NCI-H1417 treated with DMSO at 0.1 percent for 48 hours (cell line): ENCODE data around the gene GJA4.

Experiments
- DNase-seq: peaks from one replicate; lab custom pipeline; 2025; lab: John Stamatoyannopoulos, UW

Gene GJA4

GRCh38 chr1:34792868-34793727 is at the start of gene GJA4:
GJA4 (plus strand) TSS chr1:34792999; CDS start chr1:34794214, 1,215 bp downstream.
- DNase-seq: no peak

- DNase-seq: no peak
Measured at GRCh38 chr1:34743775-34744174, 49.0 kb upstream of the GJA4 start.

- DNase-seq: no peak
Measured at GRCh38 chr1:34744851-34745250, 47.9 kb upstream of the GJA4 start.

DNA sequence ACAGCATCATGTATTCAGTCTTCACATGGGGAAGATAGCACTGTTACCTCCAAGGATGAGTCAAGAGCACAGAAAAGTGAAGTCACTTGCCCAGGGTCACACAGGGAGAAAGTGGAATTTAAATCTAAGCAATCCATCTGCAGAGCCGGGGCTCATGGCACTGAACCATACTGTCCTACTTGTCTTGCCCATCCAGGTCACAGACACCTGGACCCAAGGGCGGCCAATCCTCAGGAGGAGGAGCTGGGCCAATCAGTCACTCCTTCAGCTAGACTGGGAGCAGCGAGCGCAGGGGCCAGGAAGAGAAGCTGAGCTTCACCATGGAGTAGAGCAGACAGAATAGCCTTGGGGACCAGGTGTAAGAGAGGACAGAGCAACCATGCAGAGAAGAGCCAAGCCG is 47.1 kb upstream of the GJA4 start:
- DNase-seq: no peak

DNA sequence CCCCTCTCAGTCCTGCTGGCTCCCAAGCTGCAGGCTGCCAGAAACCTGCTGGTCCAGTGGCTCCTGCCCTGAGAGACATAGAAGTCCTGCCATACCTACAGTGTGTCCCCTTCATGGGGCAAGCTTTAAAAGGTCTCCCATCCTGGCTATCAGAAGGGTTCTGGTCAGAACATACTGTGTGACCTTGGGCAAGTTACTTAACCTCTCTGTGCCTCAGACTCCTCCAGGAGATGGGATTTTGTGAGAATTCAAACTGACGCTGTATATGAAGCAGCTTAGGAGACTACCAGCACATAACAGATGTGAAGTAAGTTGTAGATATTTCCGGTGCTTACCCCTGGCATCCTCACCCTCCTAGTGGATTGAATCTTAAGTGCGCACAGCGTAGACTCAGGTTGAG is 46.7 kb upstream of the GJA4 start:
- no peak for DNase-seq

- no peak for DNase-seq
Measured at GRCh38 chr1:34746785-34747637, 45.8 kb upstream of the GJA4 start.

DNA sequence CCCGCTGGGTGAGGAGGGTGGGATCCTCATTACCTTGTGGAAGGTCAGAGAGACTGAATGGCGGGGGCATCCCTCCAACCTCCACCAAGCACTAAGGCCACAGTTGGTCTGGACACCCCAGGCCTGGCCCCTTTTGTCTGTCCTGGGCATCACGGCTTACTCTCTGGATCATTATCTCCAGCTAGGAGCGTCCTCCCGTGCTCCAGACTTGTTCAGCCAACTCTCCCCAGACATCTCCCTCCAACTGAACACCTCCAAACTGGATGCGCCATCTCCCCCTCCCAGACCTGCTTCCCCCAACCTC is 45.2 kb upstream of the GJA4 start:
- no peak for DNase-seq

GRCh38 chr1:34749992-34750391 is 42.8 kb upstream of the GJA4 start:
- no peak for DNase-seq

GRCh38 chr1:34750610-34751009 is 42.2 kb upstream of the GJA4 start:
- no peak for DNase-seq

- no peak for DNase-seq
Measured at GRCh38 chr1:34753163-34753562, 39.6 kb upstream of the GJA4 start.

DNA sequence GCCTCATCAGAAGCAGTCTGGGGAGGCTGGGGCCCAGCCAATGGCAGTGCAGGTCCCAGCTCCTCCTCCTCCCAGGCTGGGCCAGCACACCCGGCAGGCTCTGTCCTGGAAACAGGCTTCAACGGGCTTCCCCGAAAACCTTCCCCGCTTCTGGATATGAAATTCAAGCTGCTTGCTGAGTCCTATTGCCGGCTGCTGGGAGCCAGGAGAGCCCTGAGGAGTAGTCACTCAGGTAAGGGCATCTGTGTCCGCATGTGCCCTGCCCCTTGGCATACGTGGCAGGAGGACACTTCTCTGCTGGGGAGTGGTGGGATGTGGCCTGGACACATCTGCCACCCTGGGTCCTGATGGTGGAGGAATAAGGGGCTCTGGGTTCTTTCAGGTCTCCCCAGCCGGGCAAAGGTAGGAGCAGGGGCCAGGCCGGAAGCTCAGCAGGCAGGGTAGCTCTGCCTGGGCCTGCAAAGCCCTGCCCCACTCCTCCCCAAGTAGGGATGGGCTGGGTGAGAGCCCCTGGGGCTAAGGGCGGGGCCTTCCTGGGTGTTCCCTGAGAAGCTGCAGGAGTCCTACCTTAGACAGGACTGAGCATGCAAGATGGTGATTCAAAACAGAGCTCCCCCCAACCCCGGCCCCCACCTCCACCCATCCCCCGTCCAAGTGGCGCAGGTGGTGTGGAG is 37.7 kb upstream of the GJA4 start, which contains the start of gene GJB5:
Gene GJB5, plus strand, starts transcription at position 84 of the 674 bp plus-strand sequence. CDS start 2,284 bp downstream, outside the sequence.
- no peak for DNase-seq

DNA sequence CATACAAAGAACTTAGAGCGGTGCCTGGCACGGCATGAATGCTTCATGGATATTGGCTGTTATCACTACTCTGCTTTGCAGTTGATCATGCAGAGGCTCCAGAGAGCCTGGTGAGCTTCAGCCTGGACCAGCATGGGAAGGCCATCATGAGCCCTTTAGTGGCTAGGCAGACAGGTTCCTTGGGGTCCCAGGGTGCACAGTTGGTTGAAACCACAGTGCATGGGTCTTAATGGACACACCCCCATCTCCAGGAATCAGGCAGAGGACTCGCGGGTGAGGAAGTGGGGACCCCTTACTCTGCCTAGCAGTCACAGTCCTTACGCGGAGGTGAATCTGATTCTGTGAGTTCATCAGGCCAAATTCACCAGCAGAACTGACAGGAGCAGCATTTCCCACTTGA is 36.8 kb upstream of the GJA4 start:
- no peak for DNase-seq

GRCh38 chr1:34757386-34757785 is 35.4 kb upstream of the GJA4 start:
- no peak for DNase-seq

DNA sequence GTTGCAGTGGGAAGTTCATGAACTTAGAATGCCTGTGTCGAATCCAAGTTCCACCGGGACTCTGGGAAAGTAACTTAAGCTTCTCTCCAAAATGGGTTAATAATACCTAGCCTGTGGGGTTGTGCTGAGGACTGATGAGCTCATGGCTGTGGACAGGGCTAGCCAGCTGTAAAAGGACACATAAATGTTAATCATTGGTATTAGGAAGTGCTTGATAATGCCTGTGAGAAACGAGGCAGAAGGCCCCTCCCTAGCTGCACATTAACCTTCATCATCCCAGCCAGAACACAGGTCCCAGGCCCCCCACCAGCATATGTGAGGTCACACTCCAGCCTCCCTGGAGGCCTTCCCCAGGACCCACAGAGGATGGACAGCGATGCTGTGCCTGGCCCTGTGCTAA is 34.0 kb upstream of the GJA4 start:
- DNase-seq: no peak

GRCh38 chr1:34759503-34760357 is 33.1 kb upstream of the GJA4 start, which contains the start of gene GJB4:
GJB4 (plus strand) TSS chr1:34759740; CDS start chr1:34761255, 1,515 bp downstream.
- no peak for DNase-seq

DNA sequence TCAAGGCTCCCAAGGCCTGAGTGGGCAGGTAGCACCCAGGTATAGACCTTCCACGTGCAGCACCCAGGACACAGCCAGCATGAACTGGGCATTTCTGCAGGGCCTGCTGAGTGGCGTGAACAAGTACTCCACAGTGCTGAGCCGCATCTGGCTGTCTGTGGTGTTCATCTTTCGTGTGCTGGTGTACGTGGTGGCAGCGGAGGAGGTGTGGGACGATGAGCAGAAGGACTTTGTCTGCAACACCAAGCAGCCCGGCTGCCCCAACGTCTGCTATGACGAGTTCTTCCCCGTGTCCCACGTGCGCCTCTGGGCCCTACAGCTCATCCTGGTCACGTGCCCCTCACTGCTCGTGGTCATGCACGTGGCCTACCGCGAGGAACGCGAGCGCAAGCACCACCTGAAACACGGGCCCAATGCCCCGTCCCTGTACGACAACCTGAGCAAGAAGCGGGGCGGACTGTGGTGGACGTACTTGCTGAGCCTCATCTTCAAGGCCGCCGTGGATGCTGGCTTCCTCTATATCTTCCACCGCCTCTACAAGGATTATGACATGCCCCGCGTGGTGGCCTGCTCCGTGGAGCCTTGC is 31.5 kb upstream of the GJA4 start:
- no peak for DNase-seq

- DNase-seq: no peak
Measured at GRCh38 chr1:34761776-34762307, 31.0 kb upstream of the GJA4 start.

DNA sequence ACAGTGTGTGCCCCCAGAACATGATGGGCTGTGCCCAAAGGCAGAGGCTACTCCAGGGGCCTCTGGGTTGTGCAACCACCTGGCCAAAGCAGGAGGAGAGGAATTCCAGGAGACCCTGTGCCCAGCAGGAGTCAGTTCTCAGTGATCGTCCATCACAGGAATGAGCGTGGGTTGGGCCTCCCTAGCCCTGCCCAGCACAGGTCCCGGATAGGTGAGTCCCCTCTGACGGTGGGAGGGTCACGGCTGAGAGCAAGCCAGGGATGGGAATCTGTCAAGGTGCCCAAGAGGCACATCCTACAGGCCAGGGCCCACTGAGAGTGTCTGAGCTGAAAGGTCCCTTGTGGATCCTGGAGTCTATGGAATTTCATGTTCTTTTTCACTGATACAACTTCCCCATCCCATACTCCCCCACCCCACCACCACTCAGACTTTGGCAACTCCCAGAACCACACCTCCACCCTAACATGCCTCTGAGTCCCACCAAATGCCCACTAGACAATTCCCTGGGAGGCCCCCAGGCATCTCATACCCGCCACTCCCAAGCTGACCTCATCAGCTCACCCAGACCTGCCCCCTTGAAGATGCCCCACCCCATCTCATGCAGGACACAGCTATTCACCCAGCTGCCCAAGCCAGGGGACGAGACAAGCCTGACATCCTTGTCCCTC is 30.2 kb upstream of the GJA4 start:
- DNase-seq: no peak

DNA sequence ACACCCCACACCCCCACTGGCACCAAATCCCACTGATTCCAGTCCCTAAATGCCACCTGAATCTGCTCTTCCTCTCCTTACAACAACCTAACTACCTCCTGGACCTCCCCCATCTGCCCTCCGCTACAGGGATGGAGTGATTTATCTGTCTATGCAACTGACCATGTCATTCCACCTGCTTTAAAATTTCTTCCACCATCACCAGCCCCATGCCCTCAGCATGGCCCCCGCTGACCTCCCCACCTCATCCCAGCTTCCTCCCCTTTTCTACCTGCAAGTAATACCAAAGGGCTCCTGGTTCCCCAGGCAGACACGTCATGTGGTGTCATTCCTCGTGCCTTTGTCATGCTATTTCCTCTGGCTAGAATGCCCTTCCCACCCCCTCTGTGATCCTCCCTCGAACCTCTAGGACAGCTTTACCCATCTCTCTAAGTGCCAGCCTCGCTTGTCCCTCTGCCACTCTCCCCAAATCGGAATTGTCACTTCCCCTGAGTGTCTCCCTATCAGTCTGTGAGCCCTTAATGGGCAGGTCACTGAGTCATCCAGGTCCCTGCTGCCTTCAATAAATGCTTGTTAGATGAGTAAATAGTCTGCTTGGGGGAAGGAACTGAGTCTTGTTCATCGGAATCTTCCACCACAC is 29.5 kb upstream of the GJA4 start:
- DNase-seq: no peak

GRCh38 chr1:34768856-34769255 is 23.9 kb upstream of the GJA4 start:
- DNase-seq: no peak
